Activated CD4-positive, alpha-beta T cell treated with anti-CD3 and anti-CD28 coated beads for 24 hours (primary cell): ENCODE data around the gene TOP2A.
"Not testable (repeated sequence)": the region's sequence is repeated elsewhere in the genome, so short reads cannot be mapped to it uniquely, and the experiment has no call there.

Source experiments
- DNase-seq, 2 donors: peaks; one replicate each; pipeline ENCODE4 v3.0.0-alpha.2; 2020; ENCODE audit warnings: low read depth in 2 of 2

Gene TOP2A

DNA sequence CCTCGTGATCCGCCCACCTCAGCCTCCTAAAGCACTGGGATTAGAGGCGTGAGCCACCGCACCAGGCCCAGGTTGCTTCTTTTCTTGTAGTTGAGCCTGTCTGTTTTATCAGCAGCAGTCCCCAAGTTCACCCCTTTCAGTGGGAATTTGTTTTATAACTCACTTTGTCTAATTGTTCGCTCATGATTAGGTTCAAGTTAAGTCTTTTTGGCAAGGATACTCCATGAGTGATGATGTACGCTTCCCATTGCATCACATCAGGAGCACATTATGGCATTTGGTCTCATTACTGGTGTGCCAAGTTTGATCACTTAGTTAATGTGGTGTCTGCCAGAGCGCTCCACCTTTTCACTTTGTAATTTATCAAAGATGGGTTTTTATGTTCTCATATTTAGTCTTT, 38.7 kb downstream of the TOP2A start:
- DNase-seq, result no peak

DNA sequence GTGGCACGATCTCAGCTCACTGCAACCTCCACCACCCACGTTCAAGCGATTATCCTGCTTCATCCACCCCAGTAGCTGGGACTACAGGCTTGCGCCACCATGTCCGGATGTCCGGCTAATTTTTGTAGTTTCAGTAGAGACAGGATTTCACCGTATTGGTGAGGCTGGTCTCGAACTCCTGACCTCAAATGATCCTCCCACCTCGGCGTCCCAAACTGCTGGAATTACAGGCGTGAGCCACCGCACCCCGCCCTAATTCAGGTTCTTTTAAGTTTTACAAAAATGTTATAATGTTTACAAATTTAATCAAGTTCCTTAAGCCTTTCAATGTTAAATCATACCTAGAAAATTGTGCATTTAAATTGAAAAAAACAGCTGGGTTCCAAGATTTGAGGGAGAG, 39.9 kb downstream of the TOP2A start:
- no peak for DNase-seq

DNA sequence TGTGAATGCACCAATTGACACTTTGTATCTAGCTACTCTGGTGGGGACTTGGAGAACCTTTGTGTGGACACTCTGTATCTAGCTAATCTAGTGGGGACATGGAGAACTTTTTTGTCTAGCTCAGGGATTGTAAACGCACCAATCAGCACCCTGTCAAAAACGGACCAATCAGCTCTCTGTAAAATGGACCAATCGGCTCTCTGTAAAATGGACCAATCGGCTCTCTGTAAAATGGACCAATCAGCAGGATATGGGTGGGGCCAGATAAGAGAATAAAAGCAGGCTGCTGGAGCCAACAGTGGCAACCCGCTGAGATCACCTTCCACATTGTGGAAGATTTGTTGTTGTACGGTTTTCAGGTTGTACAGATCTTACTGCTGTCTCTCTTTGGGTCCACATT, 41.2 kb downstream of the TOP2A start:
- DNase-seq, result not testable (repeated sequence)

DNA sequence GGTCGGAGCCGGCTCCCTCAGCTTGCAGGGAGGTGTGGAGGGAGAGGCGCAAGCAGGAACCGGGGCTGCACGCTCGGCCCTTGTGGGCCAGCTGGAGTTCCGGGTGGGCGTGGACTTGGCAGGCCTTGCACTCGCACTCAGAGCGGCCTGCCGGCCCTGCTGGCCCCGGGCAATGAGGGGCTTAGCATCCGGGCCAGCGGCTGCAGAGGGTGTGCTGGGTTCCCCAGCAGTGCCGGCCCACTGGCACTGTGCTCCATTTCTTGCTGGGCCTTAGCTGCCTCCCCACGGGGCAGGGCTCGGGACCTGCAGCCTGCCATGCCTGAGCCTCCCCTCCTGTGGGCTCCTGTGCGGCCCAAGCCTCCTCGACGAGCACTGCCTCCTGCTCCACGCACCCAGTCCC, 41.9 kb downstream of the TOP2A start:
- DNase-seq, result not testable (repeated sequence)

DNA sequence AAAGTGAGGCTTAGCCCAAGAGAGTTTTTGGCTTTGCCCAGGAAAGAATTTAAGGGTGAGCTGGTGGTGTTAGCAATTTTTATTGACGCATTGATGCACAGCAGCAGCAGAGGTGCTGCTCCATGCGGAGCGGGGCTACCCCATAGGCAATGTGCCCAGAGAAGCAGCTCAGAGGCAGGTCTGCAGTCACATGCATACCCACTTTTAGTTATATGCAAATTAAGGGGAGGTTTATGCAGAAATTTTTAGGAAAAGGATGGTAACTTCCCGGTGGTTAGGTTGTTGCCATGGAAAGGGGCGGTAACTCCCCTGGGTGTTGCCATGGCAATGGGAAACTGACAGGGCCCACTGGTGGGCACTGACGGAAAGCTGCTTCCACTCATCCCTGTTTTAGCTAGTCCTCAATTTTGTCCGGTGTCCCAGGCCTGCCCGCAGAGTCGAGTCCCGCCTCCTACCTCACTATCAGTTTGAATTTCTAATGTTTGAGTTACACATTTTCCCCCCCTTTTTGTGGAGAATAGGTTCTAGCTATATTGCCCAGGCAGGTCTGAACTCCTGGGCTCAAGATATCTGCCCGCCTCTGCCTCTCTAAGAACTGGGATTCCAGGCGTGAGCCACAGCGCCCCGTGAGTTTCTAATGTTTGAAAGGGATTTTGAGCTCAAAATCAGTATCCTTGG, 42.7 kb downstream of the TOP2A start:
- DNase-seq, result no peak

DNA sequence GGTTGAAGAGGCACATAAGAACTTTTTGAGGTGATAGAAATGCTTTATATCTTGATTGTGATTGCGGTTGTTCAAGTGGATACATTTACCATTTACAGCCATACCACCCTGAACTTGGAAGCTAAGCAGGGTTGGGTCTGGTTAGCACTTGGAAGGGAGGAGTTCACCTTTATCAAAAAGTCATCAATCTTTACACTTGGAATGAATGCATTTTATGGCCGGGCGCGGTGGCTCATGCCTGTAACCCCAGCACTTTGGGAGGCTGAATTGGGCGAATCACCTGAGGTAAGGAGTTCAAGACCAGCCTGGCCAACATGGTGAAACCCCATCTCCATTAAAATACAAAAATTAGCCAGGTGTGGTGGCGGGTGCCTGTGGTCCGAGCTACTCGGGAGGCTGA, 43.7 kb downstream of the TOP2A start:
- DNase-seq, result no peak

DNA sequence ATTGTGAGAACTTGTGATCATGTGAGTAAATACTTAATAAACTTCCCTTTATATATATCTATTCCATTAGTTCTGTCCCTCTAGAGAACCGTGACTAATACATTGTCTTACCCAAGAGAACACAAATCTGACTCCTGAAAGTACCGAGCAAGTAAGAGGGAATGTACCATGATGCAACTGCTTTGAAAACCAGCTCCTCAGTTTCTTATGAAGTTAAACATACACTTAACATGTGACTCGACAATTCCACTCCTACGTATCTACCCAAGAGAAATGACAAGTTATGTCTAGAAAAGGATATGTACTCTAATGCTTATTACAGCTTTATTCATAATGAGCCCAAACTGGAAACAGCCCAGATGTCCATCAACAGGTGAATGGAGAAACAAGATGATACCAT, 44.4 kb downstream of the TOP2A start:
- DNase-seq, result no peak

DNA sequence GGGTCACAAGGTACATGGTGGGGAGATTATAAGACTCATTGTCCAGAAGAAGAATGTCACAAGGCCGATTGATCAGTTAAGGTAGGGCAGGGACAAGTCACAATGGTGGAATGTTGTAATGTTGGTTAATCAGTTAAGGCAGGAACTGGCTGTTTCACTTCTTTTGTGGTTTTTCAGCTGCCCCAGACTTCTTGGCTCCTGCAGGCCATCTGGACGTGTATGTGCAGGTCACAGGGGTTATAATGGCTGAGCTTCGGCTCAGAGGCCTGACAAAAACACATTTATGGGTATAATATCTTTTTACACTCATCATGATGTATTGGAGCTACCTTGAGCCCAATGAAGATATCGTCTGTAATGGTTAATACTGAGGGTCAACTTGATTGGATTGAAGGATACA, 45.1 kb downstream of the TOP2A start:
- DNase-seq, result not testable (repeated sequence)

DNA sequence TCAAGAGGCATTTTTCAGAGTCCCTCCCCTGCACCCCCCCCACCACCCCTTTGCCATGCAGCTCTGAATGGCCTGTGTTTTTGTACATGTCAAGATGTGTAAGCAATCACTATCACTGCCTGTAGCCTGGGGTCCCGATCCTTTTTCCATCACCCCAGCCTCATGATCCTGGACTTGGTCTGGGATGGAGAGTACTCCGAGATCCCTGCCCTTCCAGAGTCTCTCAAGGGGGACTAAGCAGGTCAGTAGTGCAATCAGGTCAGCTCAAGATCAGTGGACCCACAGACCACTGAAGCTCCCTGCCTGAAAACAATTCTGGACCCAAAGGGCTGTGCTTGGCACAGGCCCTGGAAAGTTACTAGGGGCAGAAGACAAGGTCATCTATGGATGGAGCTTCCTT, 45.7 kb downstream of the TOP2A start:
- DNase-seq, result no peak

DNA sequence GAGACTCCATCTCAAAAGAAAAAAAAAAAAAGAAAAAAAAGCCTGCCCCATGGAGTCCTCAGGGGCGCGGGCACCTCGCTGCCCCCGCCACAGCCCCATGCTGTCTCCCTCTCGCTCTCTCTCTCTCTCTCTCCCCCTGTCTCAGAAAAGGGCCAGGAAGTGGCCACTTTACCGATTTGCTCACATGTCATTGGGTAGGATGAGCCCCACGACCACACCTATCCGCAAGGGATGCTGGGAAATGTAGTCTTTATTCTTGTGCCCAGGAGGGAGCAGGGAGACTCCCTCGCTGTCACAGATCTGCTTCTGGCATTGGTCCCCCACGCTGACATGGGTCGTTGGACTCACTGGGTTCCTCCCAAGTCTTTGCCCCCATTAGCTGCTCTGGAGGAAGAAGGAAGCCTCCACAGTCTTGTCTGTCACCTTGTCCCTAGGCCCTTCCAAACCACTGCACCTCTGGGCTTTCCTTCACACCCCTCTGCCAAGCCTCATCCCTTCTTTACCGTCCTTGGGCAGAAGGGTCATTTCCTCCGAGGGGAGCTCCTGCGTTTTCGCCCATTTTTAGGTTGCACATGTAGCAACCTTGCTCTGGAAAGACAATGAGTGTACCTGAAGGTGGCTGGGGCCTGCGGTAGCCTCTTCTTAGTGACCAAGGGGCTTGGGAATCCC, 46.3 kb downstream of the TOP2A start:
- no peak for DNase-seq

DNA sequence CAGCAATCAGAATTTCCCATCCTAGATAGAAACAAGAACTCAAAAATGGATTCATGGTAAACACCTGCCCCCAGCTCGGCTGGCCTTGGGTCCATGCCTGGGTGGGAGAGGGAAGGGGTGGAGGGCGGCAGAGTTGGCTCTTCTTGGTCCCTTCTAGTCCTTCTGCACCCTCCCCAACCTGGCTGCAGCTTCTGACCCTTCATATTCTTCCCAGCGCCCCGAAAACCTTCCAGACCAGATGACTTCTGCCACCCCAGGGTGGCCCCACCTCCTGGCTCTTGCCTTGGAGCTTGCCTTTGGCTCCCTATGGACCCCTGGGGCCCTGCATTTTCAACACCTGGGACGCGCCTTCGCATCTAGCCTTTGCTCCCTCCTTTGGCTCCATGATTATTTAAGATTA, 47.8 kb downstream of the TOP2A start:
- DNase-seq, result no peak

DNA sequence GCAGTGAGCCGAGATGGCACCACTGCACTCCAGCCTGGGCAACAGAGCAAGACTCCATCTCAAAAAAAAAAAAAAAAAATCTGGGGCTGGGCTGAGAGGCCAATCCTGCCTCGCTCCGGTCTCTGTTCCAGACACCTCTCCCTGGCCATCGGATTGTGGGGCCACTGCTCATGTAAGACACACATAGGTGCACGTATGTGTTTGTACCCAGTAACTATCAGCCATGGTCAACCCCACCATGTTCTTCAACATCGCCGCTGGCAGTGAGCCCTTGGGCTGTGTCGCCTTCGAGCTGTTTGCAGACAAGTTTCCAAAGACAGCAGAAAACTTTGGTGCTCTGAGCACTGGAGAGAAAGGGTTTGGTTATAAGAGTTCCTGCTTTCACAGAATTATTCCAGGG, 50.0 kb downstream of the TOP2A start:
- not testable (repeated sequence) for DNase-seq

DNA sequence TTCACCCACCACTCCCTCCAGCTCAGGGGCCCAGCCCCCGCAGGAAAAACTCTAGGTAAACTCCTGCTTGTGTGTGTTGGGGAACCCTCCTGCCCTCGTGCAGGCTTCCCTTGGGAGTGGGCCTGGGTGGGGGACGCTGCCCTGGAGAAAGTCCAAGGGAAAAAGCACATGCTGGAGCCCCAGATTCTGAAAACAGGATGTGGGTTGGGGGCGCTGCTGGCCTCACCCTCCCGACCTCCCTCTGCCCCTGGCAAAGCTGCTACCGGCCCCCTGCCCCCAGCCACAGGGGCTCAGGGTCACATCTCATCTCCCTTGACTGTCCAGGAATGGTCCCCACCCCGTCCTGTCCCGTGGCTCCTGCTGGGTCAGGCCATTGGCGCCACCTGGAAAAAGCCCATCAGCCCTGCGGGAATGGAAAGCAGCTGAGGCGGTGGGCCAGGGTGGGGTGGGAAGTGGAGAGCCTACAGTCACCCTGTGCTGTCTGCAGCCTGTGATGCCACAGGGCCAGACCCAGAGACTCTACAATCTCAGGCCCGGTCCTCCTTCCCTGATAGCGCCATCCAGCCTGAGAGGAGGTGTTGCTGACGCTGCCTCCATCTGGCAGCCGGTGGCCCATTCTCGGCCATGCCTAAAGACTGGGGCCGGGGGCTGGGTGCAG, 50.7 kb downstream of the TOP2A start:
- no peak for DNase-seq

DNA sequence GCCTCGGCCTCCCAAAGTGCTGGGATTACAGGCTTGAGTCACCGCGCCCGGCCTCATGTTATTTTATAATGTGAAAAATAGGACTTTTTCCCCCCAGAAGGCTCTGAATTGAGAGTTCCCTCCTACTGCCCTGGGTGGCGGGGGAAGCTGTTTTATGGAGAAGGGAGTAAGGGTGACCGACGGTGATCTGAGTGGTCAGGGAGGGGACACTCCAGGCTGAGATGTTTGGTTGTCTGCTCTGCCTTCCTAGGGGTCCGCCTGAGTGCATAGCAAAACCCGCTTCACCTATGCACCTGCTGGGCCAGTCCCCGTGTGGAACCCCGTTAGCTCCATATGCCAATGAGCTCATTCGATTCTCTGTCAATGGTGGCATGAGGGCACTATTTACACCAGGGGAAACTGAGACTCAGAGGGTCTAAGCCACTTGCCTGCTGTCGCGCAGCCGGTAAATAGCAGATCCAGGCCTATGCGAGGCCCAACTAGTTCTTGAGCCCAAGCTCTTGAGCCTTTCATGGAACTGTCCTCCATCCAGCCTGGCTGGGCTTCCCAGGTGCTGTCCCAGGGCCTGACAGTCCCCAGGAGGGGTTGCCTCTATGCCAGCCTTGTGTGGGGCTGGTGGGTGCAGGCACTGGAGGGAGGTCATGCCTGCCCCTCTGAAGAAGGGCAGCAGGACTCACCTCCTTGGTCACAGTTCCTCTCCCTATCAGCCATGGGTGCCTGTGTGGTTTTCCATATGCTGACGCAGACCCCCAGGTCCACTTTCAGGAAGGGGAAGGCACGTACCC, 51.4 kb downstream of the TOP2A start:
- no peak for DNase-seq

DNA sequence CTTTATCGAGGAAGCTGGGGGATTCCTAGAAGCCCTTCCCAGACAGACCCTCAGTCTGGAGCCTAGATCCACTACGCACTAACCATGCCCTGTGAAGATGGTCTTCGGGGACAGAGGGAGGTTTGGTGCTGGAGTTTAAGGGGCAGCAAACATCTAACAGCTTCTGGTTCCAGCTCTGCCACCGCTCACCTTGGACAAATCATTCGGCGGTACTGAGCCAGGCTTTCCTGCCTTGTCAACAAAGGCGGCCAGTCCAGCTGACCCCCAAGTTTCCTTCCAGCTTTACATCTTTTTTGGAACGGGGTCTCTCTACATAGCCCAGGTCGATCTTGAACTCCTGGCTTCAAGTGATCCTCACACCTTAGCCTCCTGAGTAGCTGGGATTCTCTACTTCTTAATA, 52.8 kb downstream of the TOP2A start:
- no peak for DNase-seq

DNA sequence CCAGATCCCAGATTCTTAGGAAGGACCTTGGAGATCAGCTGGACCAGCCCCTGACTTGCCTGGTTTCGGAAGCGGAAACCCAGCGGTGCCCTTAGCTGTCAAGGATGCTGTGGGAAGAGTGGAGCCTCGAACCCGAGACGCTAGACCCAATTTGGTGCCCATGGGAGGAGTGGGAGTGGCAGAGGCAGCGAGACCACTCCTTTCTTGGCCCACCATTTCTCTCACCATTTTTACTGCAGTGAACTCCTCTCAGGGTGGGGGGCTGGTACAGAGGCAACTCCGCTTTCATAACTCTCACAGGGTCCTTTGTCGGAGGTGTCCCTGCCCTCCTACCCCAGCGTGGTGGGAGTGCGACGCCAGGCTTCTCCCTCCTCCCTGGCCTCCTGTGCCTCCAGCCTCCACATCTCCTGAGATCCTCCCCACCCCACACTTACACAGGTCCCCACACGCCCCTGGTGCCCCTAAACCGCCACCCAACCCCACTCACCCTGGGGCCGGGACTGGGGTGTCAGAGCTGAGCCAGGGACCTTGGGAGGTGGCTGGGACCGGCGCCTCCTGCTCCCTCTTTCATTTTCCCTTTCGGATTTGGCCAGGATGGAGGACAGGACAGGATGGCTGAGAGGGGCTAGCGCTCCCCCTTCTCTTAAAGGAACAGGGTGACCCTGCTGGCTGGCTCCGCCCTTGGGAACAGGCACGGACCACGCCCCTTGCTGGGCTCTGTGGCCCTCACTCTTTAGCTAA, 53.4 kb downstream of the TOP2A start, which contains the start of gene GJD3:
Gene GJD3, minus strand, starts transcription at position 617 of the 741 bp plus-strand sequence. CDS start 922 bp downstream, outside the sequence.
- no peak for DNase-seq

DNA sequence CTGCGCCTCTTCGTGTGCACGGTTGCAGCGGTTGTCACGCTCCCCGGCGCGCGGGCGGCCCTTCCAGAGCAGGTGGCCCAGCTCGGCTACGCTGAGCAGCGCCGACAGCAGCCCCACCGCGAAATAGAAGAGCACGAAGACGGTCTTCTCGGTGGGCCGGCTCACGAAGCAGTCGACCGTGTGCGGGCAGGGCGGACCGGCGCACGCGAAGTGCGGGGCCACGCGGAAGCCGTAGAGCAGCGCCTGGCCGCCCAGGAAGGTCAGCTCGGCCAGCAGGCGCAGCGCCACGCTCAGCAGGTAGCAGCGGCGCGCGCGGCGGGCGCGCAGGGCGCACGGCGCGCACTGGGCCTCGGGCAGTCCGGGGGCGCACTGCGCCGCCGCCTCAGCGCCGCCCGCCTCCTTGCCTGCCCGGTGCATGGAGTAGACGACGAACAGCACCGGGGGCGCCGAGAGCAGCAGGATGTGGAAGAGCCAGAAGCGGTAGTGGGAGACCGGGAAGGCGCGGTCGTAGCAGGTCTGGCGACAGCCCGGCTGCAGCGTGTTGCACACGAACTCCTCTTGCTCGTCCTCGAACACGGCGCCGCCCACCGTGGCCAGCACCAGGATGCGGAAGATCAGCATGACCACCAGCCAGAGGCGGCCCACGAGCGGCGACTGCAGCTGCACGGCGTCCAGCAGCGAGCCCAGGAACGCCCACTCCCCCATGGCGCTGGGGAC, 54.4 kb downstream of the TOP2A start:
- DNase-seq, result no peak

DNA sequence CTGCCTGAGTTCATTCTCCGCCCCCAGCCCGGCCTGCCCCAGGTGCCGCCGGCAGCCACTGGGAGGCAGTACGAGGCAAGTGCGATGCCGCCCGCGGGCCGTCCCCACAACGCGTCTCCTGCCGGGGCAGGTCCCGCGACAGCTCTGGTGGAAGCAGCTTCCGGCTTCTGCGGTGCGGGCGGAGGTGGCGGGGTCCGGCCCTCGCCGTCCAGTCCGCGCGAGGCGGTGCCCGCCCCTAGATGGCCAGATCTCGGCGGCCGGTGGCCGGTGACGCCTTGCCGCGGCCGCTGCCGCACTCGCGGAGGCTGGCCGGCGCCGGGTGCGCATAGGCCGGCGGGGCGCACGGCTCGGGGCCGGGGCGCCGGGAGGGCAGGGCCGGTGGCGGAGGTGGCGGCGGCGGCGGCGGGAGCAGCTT, 55.0 kb downstream of the TOP2A start:
- DNase-seq, result peak; percentile 78 to 83

DNA sequence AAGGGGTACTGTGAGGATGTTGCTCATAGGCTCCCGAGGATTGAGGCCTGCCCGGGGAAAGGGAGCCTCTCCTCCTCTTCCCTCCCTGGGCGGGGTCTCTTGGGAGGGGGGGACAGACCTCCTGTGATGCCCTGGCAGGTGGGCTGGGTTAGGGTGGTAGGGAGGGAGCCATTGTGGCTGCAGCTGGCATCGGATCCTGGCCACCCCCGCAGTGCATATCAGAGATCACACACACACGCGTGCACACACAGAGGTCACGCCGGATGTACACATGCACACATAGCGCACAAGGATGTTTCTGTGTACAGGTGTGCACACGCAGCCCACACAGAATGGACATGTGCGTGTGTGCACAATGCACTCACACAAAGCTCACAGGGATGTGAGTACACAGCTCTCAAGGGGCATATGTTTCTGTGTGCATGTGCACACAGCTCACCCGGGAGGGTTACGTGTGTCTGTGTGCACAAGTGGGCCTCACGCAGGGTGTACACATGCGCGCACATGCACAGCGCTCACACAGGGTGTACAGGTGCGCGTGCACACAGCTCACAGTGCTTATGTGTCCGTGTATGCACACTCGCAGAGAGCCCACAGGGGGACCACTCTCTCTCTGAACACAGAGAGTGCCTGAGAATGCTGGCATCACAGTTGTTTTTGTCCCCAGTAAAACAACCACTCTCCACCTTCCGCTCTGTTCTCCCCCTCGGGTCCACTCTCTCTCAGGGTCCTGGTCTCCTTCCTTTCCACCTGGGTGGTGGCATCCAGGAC, 55.6 kb downstream of the TOP2A start:
- no peak for DNase-seq
